HTR-8/SVneo (cell line): ENCODE data around the gene ZNF616.
"Not testable (repeated sequence)": the region's sequence is repeated elsewhere in the genome, so short reads cannot be mapped to it uniquely, and the experiment has no call there.

Experiments
- DNase-seq: peaks from one replicate; pipeline ENCODE4 v3.0.0; 2011; ENCODE audit warnings: low spot score, mixed read lengths; ENCODE audit not compliant: insufficient read length
- FAIRE-seq: peaks from 2 replicates; lab custom pipeline; 2011; peaks lifted over from hg19 to GRCh38; lab: Jason Lieb, UNC

The ZNF616 gene

GRCh38 chr19:52112624-52113023 is 27.1 kb downstream of the ZNF616 start:
- FAIRE-seq: no peak

GRCh38 chr19:52110780-52111179 is 29.0 kb downstream of the ZNF616 start:
- FAIRE-seq (no peak), DNase-seq (no peak)

More at GRCh38 chr19:52112624-52113023, 27.1 kb downstream of the ZNF616 start:
- DNase-seq: no peak

GRCh38 chr19:52102782-52103181 is 37.0 kb downstream of the ZNF616 start:
- no peak for DNase-seq
- FAIRE-seq: no peak

GRCh38 chr19:52101866-52102562 is 37.7 kb downstream of the ZNF616 start:
- no peak for FAIRE-seq
- no peak for DNase-seq

- DNase-seq (peak; percentile 17), FAIRE-seq (no peak)
These were observed 40.1 kb downstream of the ZNF616 start for GRCh38 chr19:52099497-52100138.

GRCh38 chr19:52096416-52096815 is 43.3 kb downstream of the ZNF616 start:
- not testable (repeated sequence) for DNase-seq, FAIRE-seq

- peak; percentile 55 for FAIRE-seq
- peak; percentile 81 for DNase-seq
These were observed 44.3 kb downstream of the ZNF616 start, which contains the start of gene ZNF841 for GRCh38 chr19:52095172-52096014. Gene ZNF841, minus strand, starts transcription at chr19:52095765. Its CDS starts 10,964 bp downstream, at chr19:52084801.

- FAIRE-seq (no peak), DNase-seq (no peak)
These were observed 45.1 kb downstream of the ZNF616 start for GRCh38 chr19:52094526-52095130.

- no peak for FAIRE-seq
- DNase-seq: no peak
These were observed 53.3 kb downstream of the ZNF616 start for GRCh38 chr19:52086481-52086880.

- DNase-seq (no peak), FAIRE-seq (peak; percentile 92)
These were observed 69.2 kb downstream of the ZNF616 start for GRCh38 chr19:52070496-52070895.

- no peak for FAIRE-seq
- DNase-seq: no peak
These were observed 70.1 kb downstream of the ZNF616 start for GRCh38 chr19:52069653-52070052.

GRCh38 chr19:52066258-52066863 is 73.4 kb downstream of the ZNF616 start:
- DNase-seq (no peak), FAIRE-seq (no peak)

- FAIRE-seq (no peak), DNase-seq (no peak)
These were observed 74.3 kb downstream of the ZNF616 start for GRCh38 chr19:52065399-52065798.
